ENCODE measurements around the gene MRGPRX3.
A peak's percentile ranks its signal among the peaks of the same experiment; 100 is the strongest.

The MRGPRX3 gene

GRCh38 chr11:18135308-18135707 lies 2.9 kb downstream of the MRGPRX3 start:
- no peak for TF ChIP-seq CTCF (IDR thresholded peaks at IDR 0.05; ENCODE audit: low read length, missing control alignments)
- no peak for DNase-seq (ENCODE audit: low read depth)
- H3K4me3 ChIP-seq (replicated peaks; ENCODE audit: low read depth, low read length) = no peak overlapping the region

- no peak overlapping the region for H3K4me3 ChIP-seq (replicated peaks; ENCODE audit: low read depth, low read length)
- no peak for DNase-seq (ENCODE audit: low read depth)
- no peak for TF ChIP-seq CTCF (IDR thresholded peaks at IDR 0.05; ENCODE audit: low read length, missing control alignments)
Measured at GRCh38 chr11:18137186-18137800, 4.9 kb downstream of the MRGPRX3 start.

- H3K4me3 ChIP-seq (replicated peaks; ENCODE audit: low read depth, low read length) = no peak overlapping the region
- DNase-seq (ENCODE audit: low read depth) = no peak
- no peak for TF ChIP-seq CTCF (IDR thresholded peaks at IDR 0.05; ENCODE audit: low read length, missing control alignments)
Measured at GRCh38 chr11:18140145-18140544, 7.8 kb downstream of the MRGPRX3 start.

- TF ChIP-seq CTCF (IDR thresholded peaks at IDR 0.05; ENCODE audit: low read length, missing control alignments) = no peak
- H3K4me3 ChIP-seq (replicated peaks; ENCODE audit: low read depth, low read length) = no peak overlapping the region
Measured at GRCh38 chr11:18144243-18144642, 11.9 kb downstream of the MRGPRX3 start.

GRCh38 chr11:18145025-18145424 lies 12.7 kb downstream of the MRGPRX3 start:
- DNase-seq (ENCODE audit: low read depth) = no peak
- no peak overlapping the region for H3K4me3 ChIP-seq (replicated peaks; ENCODE audit: low read depth, low read length)
- TF ChIP-seq CTCF (IDR thresholded peaks at IDR 0.05; ENCODE audit: low read length, missing control alignments) = peak; percentile 11

More at GRCh38 chr11:18144243-18144642, 11.9 kb downstream of the MRGPRX3 start:
- DNase-seq (ENCODE audit: low read depth) = no peak

- no peak overlapping the region for H3K4me3 ChIP-seq (replicated peaks; ENCODE audit: low read depth, low read length)
- DNase-seq (ENCODE audit: low read depth) = no peak
- no peak for TF ChIP-seq CTCF (IDR thresholded peaks at IDR 0.05; ENCODE audit: low read length, missing control alignments)
Measured at GRCh38 chr11:18145837-18146236, 13.5 kb downstream of the MRGPRX3 start.

GRCh38 chr11:18151581-18151980 lies 19.2 kb downstream of the MRGPRX3 start:
- H3K4me3 ChIP-seq (replicated peaks; ENCODE audit: low read depth, low read length) = no peak overlapping the region
- no peak for TF ChIP-seq CTCF (IDR thresholded peaks at IDR 0.05; ENCODE audit: low read length, missing control alignments)

More at GRCh38 chr11:18151581-18151980, 19.2 kb downstream of the MRGPRX3 start:
- no peak for DNase-seq (ENCODE audit: low read depth)
